ENCODE measurements around the gene PCSK4.

DNA sequence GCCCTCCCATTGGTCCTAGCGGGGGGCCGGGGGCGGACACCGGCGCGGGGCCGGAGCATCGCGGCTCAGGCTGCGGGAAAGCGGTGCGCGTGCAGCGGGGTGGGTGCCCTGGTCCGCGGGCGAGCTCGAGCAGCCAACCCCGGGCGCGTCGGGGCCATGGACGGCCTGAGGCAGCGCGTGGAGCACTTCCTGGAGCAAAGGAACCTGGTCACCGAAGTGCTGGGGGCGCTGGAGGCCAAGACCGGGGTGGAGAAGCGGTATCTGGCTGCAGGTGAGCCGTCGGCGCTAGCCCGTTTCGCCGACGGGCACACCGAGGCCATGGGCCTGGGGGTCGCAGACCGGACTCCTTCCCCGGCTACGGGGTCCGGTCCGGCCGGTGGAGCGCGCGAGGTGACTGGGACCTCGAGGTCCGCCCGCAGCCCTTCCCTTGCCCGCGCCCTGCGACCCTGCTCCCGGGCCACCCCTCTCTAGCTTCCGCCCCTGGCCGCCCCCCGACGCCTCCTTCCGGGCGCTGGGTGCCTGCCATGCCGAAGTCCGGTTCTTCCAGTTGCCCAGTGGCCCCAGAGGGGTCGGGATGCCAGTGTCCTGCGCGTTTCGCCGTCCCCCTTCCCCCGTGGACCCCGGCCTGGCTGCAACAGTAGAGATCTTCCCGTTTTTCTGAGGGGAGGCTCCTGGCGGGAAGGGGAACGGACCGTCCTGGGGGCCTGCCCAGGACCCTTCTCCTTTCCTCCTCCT, 1.1 kb upstream of the PCSK4 start, which contains the start of gene REEP6:
- TF ChIP-seq YY1 (tag by site-specific recombination; IDR thresholded peaks at IDR 0.05) (no peak), ZNF792 (tag by site-specific recombination; IDR thresholded peaks at IDR 0.05) (no peak), ZNF112 (tag by site-specific recombination; IDR thresholded peaks at IDR 0.05) (no peak), ZNF785 (tag by site-specific recombination; IDR thresholded peaks at IDR 0.05) (0 out of 2 replicates have a peak, but pooled peaks have one; percentile 17), SCRT1 (tag by site-specific recombination; IDR thresholded peaks at IDR 0.05; ENCODE audit: borderline replicate concordance) (no peak), ZNF24 (tag by site-specific recombination; IDR thresholded peaks at IDR 0.05) (no peak), ZNF692 (tag by site-specific recombination; IDR thresholded peaks at IDR 0.05) (peak; percentile 12; the same call in 1 of the 2 replicates)
- TF ChIP-seq, protein P1, sequence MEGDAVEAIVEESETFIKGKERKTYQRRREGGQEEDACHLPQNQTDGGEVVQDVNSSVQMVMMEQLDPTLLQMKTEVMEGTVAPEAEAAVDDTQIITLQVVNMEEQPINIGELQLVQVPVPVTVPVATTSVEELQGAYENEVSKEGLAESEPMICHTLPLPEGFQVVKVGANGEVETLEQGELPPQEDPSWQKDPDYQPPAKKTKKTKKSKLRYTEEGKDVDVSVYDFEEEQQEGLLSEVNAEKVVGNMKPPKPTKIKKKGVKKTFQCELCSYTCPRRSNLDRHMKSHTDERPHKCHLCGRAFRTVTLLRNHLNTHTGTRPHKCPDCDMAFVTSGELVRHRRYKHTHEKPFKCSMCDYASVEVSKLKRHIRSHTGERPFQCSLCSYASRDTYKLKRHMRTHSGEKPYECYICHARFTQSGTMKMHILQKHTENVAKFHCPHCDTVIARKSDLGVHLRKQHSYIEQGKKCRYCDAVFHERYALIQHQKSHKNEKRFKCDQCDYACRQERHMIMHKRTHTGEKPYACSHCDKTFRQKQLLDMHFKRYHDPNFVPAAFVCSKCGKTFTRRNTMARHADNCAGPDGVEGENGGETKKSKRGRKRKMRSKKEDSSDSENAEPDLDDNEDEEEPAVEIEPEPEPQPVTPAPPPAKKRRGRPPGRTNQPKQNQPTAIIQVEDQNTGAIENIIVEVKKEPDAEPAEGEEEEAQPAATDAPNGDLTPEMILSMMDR (tag by site-specific recombination; IDR thresholded peaks at IDR 0.05), result no peak

Data from HEK293 (cell line).